Activated CD8-positive, alpha-beta memory T cell treated with anti-CD3 and anti-CD28 coated beads for 24 hours (primary cell): ENCODE measurements around the gene TRIM37.

ENCODE experiments used
- DNase-seq: peaks from one replicate; pipeline ENCODE4 v3.0.0-alpha.2; 2020

The TRIM37 gene

GRCh38 chr17:59030811-59031210, 75.9 kb downstream of the TRIM37 start:
- DNase-seq = no peak

GRCh38 chr17:59028328-59028727, 78.4 kb downstream of the TRIM37 start:
- no peak for DNase-seq

- no peak for DNase-seq
Measured at GRCh38 chr17:59027750-59028149, 78.9 kb downstream of the TRIM37 start.

GRCh38 chr17:59026176-59026939, 80.3 kb downstream of the TRIM37 start:
- DNase-seq = no peak

GRCh38 chr17:59024916-59025315, 81.8 kb downstream of the TRIM37 start:
- no peak for DNase-seq

GRCh38 chr17:59018019-59018418, 88.7 kb downstream of the TRIM37 start:
- DNase-seq = no peak

GRCh38 chr17:59011975-59012374, 94.7 kb downstream of the TRIM37 start:
- DNase-seq = no peak

- no peak for DNase-seq
Measured at GRCh38 chr17:59010026-59010425, 96.7 kb downstream of the TRIM37 start.

GRCh38 chr17:59008737-59009136, 97.9 kb downstream of the TRIM37 start:
- no peak for DNase-seq

- DNase-seq = no peak
Measured at GRCh38 chr17:59007995-59008394, 98.7 kb downstream of the TRIM37 start.

- peak; percentile 84 for DNase-seq
Measured at GRCh38 chr17:59004338-59005111, 102.2 kb downstream of the TRIM37 start.

GRCh38 chr17:59003860-59004259, 102.8 kb downstream of the TRIM37 start:
- DNase-seq = no peak

- no peak for DNase-seq
Measured at GRCh38 chr17:59002848-59003247, 103.8 kb downstream of the TRIM37 start.

- DNase-seq = no peak
Measured at GRCh38 chr17:59002126-59002525, 104.6 kb downstream of the TRIM37 start.

- peak; percentile 70 for DNase-seq
Measured at GRCh38 chr17:59001158-59001814, 105.4 kb downstream of the TRIM37 start.

GRCh38 chr17:59000022-59000421, 106.7 kb downstream of the TRIM37 start:
- DNase-seq = no peak

- DNase-seq = no peak
Measured at GRCh38 chr17:58999500-58999899, 107.2 kb downstream of the TRIM37 start.

GRCh38 chr17:58998871-58999270, 107.8 kb downstream of the TRIM37 start:
- DNase-seq = no peak

GRCh38 chr17:58997756-58998553, 108.7 kb downstream of the TRIM37 start:
- DNase-seq = no peak

- DNase-seq = no peak
Measured at GRCh38 chr17:58996968-58997367, 109.7 kb downstream of the TRIM37 start.

- no peak for DNase-seq
Measured at GRCh38 chr17:58995247-58995940, 111.3 kb downstream of the TRIM37 start.

- DNase-seq = no peak
Measured at GRCh38 chr17:58993311-58993710, 113.4 kb downstream of the TRIM37 start.
